HepG2 (cell line): ENCODE data around the gene MAN1B1. TPM values are rescaled to one million over a fixed set of nuclear protein-coding genes. Genes with fewer than 3 reads are reported as not detected.

Experiments
- ATAC-seq: fragments of 200-7000 bp; cut with Tn5 transposase; 3 replicates; pipeline ENCODE4 v1.9.1; 2020; ENCODE audit warnings: mild to moderate bottlenecking, moderate library complexity
- BruUV-seq: library from RNA; stranded (reverse); fragments of 400-500 nt; replicated peaks from 2 replicates; lab custom pipeline; 2021; lab: Mats Ljungman, UMichigan
- CTCF ChIA-PET: fragments of 300-600 bp; formaldehyde crosslinking; extraction: SDS; loops from one replicate; lab custom pipeline; 2021; ENCODE audit warnings: low total read pairs, inconsistent platforms, low intra/inter-chr PET ratio; lab: Yijun Ruan, JAX
- POLR2A ChIA-PET: fragments of 350-600 bp; sonication (Branson Sonifier 250); formaldehyde crosslinking; loops from one replicate; lab custom pipeline; 2020; ENCODE audit warnings: antibody characterized with exemption, inconsistent platforms; lab: Yijun Ruan, JAX
- DNase-seq: peaks from one replicate; pipeline ENCODE4 v3.0.0-alpha.2; 2015; ENCODE audit warnings: low spot score
- FAIRE-seq: peaks from 3 replicates; lab custom pipeline; 2011; peaks lifted over from hg19 to GRCh38; lab: Jason Lieb, UNC
- H2AFZ ChIP-seq: one replicate; pipeline ENCODE4 v1.6.1; 2011; ENCODE audit warnings: low read length, inconsistent platforms
- H3K27ac ChIP-seq: fragments of 300-600 bp; 3 replicates; pipeline ENCODE4 v1.8.0; 2011; ENCODE audit warnings: mixed run types, mild to moderate bottlenecking, mixed read lengths, low read length, inconsistent platforms; ENCODE audit not compliant: insufficient read depth; ENCODE audit errors: extremely low read length
- H3K27me3 ChIP-seq, 2 experiments: fragments of 200-600 bp in 1 of 2; 2 replicates in 1 of 2; 3 replicates in 1 of 2; pipeline versions ENCODE4 v1.6.0 to v1.8.0; 2011; ENCODE audit warnings: low read length in 2 of 2, mild to moderate bottlenecking in 2 of 2, moderate library complexity in 2 of 2, inconsistent platforms in 1 of 2; ENCODE audit not compliant: insufficient read depth in 2 of 2, control insufficient read depth in 1 of 2
- H3K36me3 ChIP-seq, 2 experiments: fragments of 200-600 bp in 1 of 2; replicated peaks in 1 of 2; 2 replicates in 1 of 2; 3 replicates in 1 of 2; pipeline versions ENCODE4 v1.5.1 to v1.8.0; 2011; ENCODE audit warnings: low read length in 2 of 2, inconsistent platforms in 1 of 2; ENCODE audit not compliant: insufficient read depth in 2 of 2, control insufficient read depth in 1 of 2
- H3K4me1 ChIP-seq: 2 replicates; pipeline ENCODE4 v1.5.1; 2012; ENCODE audit warnings: low read length, inconsistent platforms; ENCODE audit not compliant: insufficient read depth
- H3K4me2 ChIP-seq: 2 replicates; pipeline ENCODE4 v1.6.0; 2011; ENCODE audit warnings: low read depth, low read length, inconsistent platforms
- H3K4me3 ChIP-seq, 3 experiments: fragments of 200-600 bp in 1 of 3; sonication (generic), shearing (Covaris generic) in 1 of 3; replicated peaks in 1 of 3; 2 replicates each; pipeline ENCODE4 v1.5.1; 2011 to 2016; ENCODE audit warnings: low read length in 3 of 3, inconsistent platforms in 2 of 3, low read depth in 2 of 3, mild to moderate bottlenecking in 2 of 3, control low read depth in 1 of 3, mixed read lengths in 1 of 3; ENCODE audit not compliant: insufficient read depth in 1 of 3
- H3K79me2 ChIP-seq: one replicate; pipeline ENCODE4 v1.6.1; 2011; ENCODE audit warnings: low read length, inconsistent platforms; ENCODE audit not compliant: insufficient read depth
- H3K9ac ChIP-seq: 2 replicates; pipeline ENCODE4 v1.6.0; 2011; ENCODE audit warnings: mild to moderate bottlenecking, low read depth, low read length, inconsistent platforms; ENCODE audit not compliant: insufficient read depth
- H3K9me3 ChIP-seq: 2 replicates; pipeline ENCODE4 v1.5.1; 2012; ENCODE audit warnings: mild to moderate bottlenecking, low read length
- H4K20me1 ChIP-seq: 2 replicates; pipeline ENCODE4 v1.6.0; 2011; ENCODE audit warnings: inconsistent platforms, mild to moderate bottlenecking, low read length, moderate library complexity; ENCODE audit not compliant: insufficient read depth
- AKNA ChIP-seq: sonication (generic); formaldehyde crosslinking; IDR thresholded peaks from 2 replicates; pipeline ENCODE4 v1.4.0; 2020; ENCODE audit warnings: missing genetic modification reagents, borderline replicate concordance
- DZIP1 ChIP-seq: sonication (generic); formaldehyde crosslinking; IDR thresholded peaks from 2 replicates; pipeline ENCODE4 v1.5.0; 2020; ENCODE audit warnings: mild to moderate bottlenecking, missing genetic modification reagents
- MED1 ChIP-seq: sonication (generic); formaldehyde crosslinking; IDR thresholded peaks from 2 replicates; pipeline ENCODE4 v1.4.0; 2020; ENCODE audit warnings: missing genetic modification reagents
- MNT ChIP-seq: fragments of 450-650 bp; IDR thresholded peaks from 2 replicates; pipeline ENCODE4 v1.6.1; 2016
- PREB ChIP-seq: sonication (generic); formaldehyde crosslinking; IDR thresholded peaks from 2 replicates; pipeline ENCODE4 v1.4.0; 2020; ENCODE audit warnings: missing genetic modification reagents
- RBAK ChIP-seq: sonication (generic); formaldehyde crosslinking; IDR thresholded peaks from 2 replicates; pipeline ENCODE4 v1.5.1; 2020; ENCODE audit warnings: mild to moderate bottlenecking, missing genetic modification reagents
- SAP130 ChIP-seq: IDR thresholded peaks from 2 replicates; pipeline ENCODE4 v1.6.1; 2016; ENCODE audit warnings: low read depth
- SMC3 ChIP-seq: IDR thresholded peaks from 2 replicates; pipeline ENCODE4 v1.6.1; 2011; ENCODE audit warnings: low read length, improper control_type of control experiment
- SOX13 ChIP-seq, 3 experiments: fragments of 450-650 bp in 1 of 3; sonication (generic) in 1 of 3; formaldehyde crosslinking in 1 of 3; IDR thresholded peaks in 2 of 3; conservative IDR thresholded peaks in 1 of 3; 2 replicates each; pipeline versions ENCODE4 v1.5.0 to v1.6.1; 2016 to 2020; ENCODE audit warnings: antibody characterized with exemption in 1 of 3, mild to moderate bottlenecking in 1 of 3, missing compliant biosample characterization in 1 of 3, missing genetic modification reagents in 1 of 3, moderate library complexity in 1 of 3
- ZBTB8A ChIP-seq: sonication (generic); formaldehyde crosslinking; IDR thresholded peaks from 2 replicates; pipeline ENCODE4 v1.4.0; 2020; ENCODE audit warnings: mild to moderate bottlenecking, low read depth, missing genetic modification reagents, borderline replicate concordance
- ZNF224 ChIP-seq: sonication (generic); formaldehyde crosslinking; IDR thresholded peaks from 2 replicates; pipeline ENCODE4 v1.5.0; 2020; ENCODE audit warnings: mild to moderate bottlenecking, missing genetic modification reagents
- ZNF670 ChIP-seq: sonication (generic); formaldehyde crosslinking; IDR thresholded peaks from 2 replicates; pipeline ENCODE4 v1.8.0; 2022; ENCODE audit warnings: mild to moderate bottlenecking, missing genetic modification reagents, borderline replicate concordance
- ZNF850 ChIP-seq: sonication (generic); formaldehyde crosslinking; conservative IDR thresholded peaks from 2 replicates; pipeline ENCODE4 v1.9.0; 2021; ENCODE audit warnings: mild to moderate bottlenecking, missing genetic modification reagents
- WGBS: methylation state at CpG from one replicate; pipeline ENCODE4 v1.1.6; 2017; ENCODE audit warnings: low lambda C conversion rate; 5-methylcytosine and 5-hydroxymethylcytosine counted together
- in situ Hi-C: cut with HindIII; loops from 2 replicates; pipeline ENCODE4 v1.10.0; 2017; ENCODE audit warnings: low pct_unique_long_range_greater_than_20kb; ENCODE audit not compliant: extremely low pct_ligation_motif_present
- intact Hi-C: fragments of 100-400 bp; cut with micrococcal nuclease; formaldehyde crosslinking; loops from one replicate; pipeline ENCODE4 v1.10.0; 2022; ENCODE audit not compliant: unreplicated experiment
- polyA plus RNA-seq, 8 experiments: library from polyadenylated mRNA; depleted of rRNA in 3 of 8; stranded (reverse) in 7 of 8; unstranded in 1 of 8; fragments of >200 nt; fragmentation: Illumina TruSeq in 4 of 8; extraction: Trizol in 4 of 8; gene quantifications; 2 replicates each; pipeline versions ENCODE4 v1.2.1 to v1.2.3, GENCODE V29; 2011 to 2016; ENCODE audit warnings: low read depth in 4 of 8, missing spikeins in 1 of 8, mixed read lengths in 1 of 8; ENCODE audit not compliant: insufficient read depth in 1 of 8
- total RNA-seq, 5 experiments: library from RNA; depleted of rRNA; stranded (reverse); fragments of >200 nt; fragmentation: Illumina TruSeq; extraction: Trizol; gene quantifications; 2 replicates each; pipeline ENCODE4 v1.2.3, GENCODE V29; 2016; ENCODE audit warnings: low read depth in 1 of 5

Gene MAN1B1
- total and polyA plus RNA-seq, 2 of the 13 experiments (the other 11 are each of a cell fraction or from before 2014, with no cell fraction given) = 48.9 to 59.5 TPM

GRCh38 chr9:137152844-137153405 is 66.1 kb downstream of the MAN1B1 start:
- ChIA-PET POLR2A (interaction anchor here (3.0 kb wide), 1 partner anchor 23 kb away, joined by 34 read pairs; no protein-coding TSS in a partner anchor), CTCF (no interaction called here)
- no peak for ATAC-seq
- BruUV-seq = no TSS peak
- Histone ChIP-seq H3K79me2 (no peaks in the 10 kb centered on the region), H2AFZ (no peak overlapping the region), H3K27ac (no peak overlapping the region), H3K4me1 (peaks cover 30% of the 10 kb centered on the region), H3K27me3 (peaks cover 4 to 37% of the 10 kb centered on the region in 2 experiments; a peak in 4 of 5 replicates), H3K4me2 (no peak overlapping the region), H3K9ac (no peak overlapping the region), H4K20me1 (no peaks in the 10 kb centered on the region), H3K9me3 (no peaks in the 10 kb centered on the region), H3K4me3 (no peak overlapping the region), H3K36me3 (no peaks in the 10 kb centered on the region)
- in situ Hi-C loops = no loop called here
- intact Hi-C loops = no loop called here
- WGBS = 45% methylated on average over 7 of the region's 7 CpGs
- no peak for FAIRE-seq
- no peak for DNase-seq
- TF ChIP-seq ZNF850 (CRISPR knock-in tag) = no peak
- TF ChIP-seq SMC3 = no peak
- TF ChIP-seq RBAK (CRISPR knock-in tag) = no peak
- no peak for TF ChIP-seq MED1 (CRISPR knock-in tag)
- TF ChIP-seq PREB (CRISPR knock-in tag) = no peak
- TF ChIP-seq ZBTB8A = no peak
- no peak for TF ChIP-seq SAP130 (CRISPR knock-in tag)
- no peak for TF ChIP-seq ZNF670 (CRISPR knock-in tag)
- no peak for TF ChIP-seq AKNA (CRISPR knock-in tag)
- no peak for TF ChIP-seq DZIP1 (CRISPR knock-in tag)
- no peak for TF ChIP-seq SOX13 (IDR thresholded peaks at IDR 0.05)
- no peak for TF ChIP-seq SOX13 (CRISPR knock-in tag; conservative IDR thresholded peaks at IDR 0.05 in 1 of 2, IDR thresholded peaks at IDR 0.05 in 1 of 2)
- TF ChIP-seq ZNF224 (CRISPR knock-in tag) = no peak
- peak; percentile 99 for TF ChIP-seq MNT
